Effector CD8-positive, alpha-beta T cell (primary cell): Measurements from ENCODE around the gene HORMAD2.
"Not testable (repeated sequence)": the region's sequence is repeated elsewhere in the genome, so short reads cannot be mapped to it uniquely, and the experiment has no call there.

Source experiments
- DNase-seq: peaks from one replicate; lab custom pipeline; 2025; lab: John Stamatoyannopoulos, UW

HORMAD2 gene

GRCh38 chr22:30191040-30191701 lies 110.9 kb downstream of the HORMAD2 start:
- no peak for DNase-seq

- DNase-seq = no peak
Observed at GRCh38 chr22:30192427-30192826, 112.2 kb downstream of the HORMAD2 start.

GRCh38 chr22:30193031-30193775 lies 112.9 kb downstream of the HORMAD2 start:
- no peak for DNase-seq

- no peak for DNase-seq
Observed at GRCh38 chr22:30195245-30196140, 115.2 kb downstream of the HORMAD2 start.

- no peak for DNase-seq
Observed at GRCh38 chr22:30196141-30196879, 116.0 kb downstream of the HORMAD2 start.

GRCh38 chr22:30196880-30197336 lies 116.6 kb downstream of the HORMAD2 start:
- no peak for DNase-seq

GRCh38 chr22:30197389-30197788 lies 117.1 kb downstream of the HORMAD2 start:
- no peak for DNase-seq

- no peak for DNase-seq
Observed at GRCh38 chr22:30198152-30198825, 118.0 kb downstream of the HORMAD2 start.

GRCh38 chr22:30198921-30199320 lies 118.7 kb downstream of the HORMAD2 start:
- DNase-seq = no peak

- not testable (repeated sequence) for DNase-seq
Observed at GRCh38 chr22:30200905-30201304, 120.6 kb downstream of the HORMAD2 start.

- no peak for DNase-seq
Observed at GRCh38 chr22:30201945-30202344, 121.7 kb downstream of the HORMAD2 start.

GRCh38 chr22:30202531-30203006 lies 122.3 kb downstream of the HORMAD2 start:
- DNase-seq = no peak

GRCh38 chr22:30204015-30204741 lies 123.9 kb downstream of the HORMAD2 start:
- no peak for DNase-seq

GRCh38 chr22:30204742-30205111 lies 124.5 kb downstream of the HORMAD2 start:
- DNase-seq = no peak

- DNase-seq = no peak
Observed at GRCh38 chr22:30205281-30206115, 125.2 kb downstream of the HORMAD2 start.

- no peak for DNase-seq
Observed at GRCh38 chr22:30206944-30207343, 126.7 kb downstream of the HORMAD2 start.

GRCh38 chr22:30208631-30209603 lies 128.7 kb downstream of the HORMAD2 start:
- no peak for DNase-seq

- DNase-seq = no peak
Observed at GRCh38 chr22:30209642-30210041, 129.4 kb downstream of the HORMAD2 start.
